Keratinocyte (primary cell): ENCODE results near the gene MBNL3.

Source experiments
- CTCF ChIP-seq, 3 experiments: IDR thresholded peaks in 1 of 3; conservative IDR thresholded peaks in 1 of 3; optimal IDR thresholded peaks in 1 of 3; 2 replicates in 2 of 3; 3 replicates in 1 of 3; pipeline versions ENCODE3 to v1.5.1; 2011; ENCODE audit warnings: low read length in 3 of 3, mild to moderate bottlenecking in 3 of 3, moderate library complexity in 2 of 3, control low read depth in 1 of 3, inconsistent platforms in 1 of 3; ENCODE audit not compliant: insufficient read depth in 2 of 3; ENCODE audit errors: extremely low read depth in 1 of 3
- EZH2 ChIP-seq: IDR thresholded peaks from one replicate; pipeline ENCODE4 v1.6.1; 2012; ENCODE audit warnings: inconsistent platforms, mild to moderate bottlenecking, low read length, moderate library complexity

DNA sequence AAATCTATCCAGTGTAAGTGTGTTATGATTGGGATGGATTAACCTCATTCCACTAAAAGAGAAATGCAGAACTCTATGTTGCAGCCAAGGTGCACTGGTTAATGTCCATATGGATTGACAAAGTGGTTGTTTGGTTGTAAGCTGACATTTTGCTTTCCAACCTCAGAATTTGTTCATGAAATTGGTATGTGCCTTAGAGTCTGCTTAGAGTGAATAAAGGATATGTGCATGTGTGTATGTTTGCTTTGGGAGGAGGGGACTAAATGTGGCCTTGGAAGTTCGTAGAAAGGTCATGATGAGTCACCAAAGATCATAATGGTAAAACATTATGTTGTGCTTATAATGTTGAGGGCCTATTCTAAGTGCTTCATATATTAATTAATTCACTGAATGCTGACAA lies 44.1 kb upstream of the MBNL3 start:
- TF ChIP-seq CTCF (optimal IDR thresholded peaks at IDR 0.05 in 1 of 3, IDR thresholded peaks at IDR 0.05 in 1 of 3, conservative IDR thresholded peaks at IDR 0.05 in 1 of 3; ENCODE audit: extremely low read depth in 1 of 3, insufficient read depth in 2 of 3, low read length in 3 of 3) (no peak), EZH2 (no peak)
